ENCODE data around the gene CRIM1.

Gene CRIM1

DNA sequence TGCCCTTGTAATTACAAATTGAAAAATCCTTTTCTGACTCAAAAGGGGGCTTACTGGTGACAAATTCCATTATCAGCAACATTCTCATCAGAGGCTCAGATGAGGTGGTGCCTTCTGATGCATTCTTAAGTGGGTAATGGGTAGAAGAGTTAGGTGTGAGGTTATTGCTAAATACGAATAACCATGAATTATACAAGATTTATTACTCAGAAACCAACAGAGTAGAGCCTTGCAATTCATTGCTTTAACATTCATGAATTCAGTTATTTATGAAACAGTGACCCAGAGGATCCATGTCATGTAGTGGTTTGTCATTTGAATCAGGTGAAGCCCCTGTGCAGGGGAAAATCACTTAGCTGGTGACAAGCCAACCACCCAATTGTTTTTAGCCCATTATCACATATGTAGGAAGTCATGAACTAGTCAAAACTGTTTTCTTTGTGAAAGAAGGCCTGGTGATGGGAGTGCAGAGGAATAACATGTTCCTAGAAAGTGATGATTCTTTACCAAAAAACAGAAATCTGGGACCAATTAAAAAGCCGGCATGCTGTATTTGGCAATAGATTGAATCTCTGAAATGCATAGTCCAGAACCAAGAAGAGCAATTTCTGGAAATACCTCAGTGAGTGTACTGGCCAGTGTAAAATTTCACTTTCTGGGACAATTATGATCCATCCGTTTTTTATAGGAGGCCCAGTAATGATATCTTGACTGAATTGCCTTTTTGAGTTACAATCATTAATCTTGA is 70.2 kb downstream of the CRIM1 start:
- no peak overlapping the region for H3K4me3 ChIP-seq (ENCODE audit: low read depth in 1 of 2, low read length in 1 of 2)
- H3K27ac ChIP-seq = no peak overlapping the region
- no peaks in the 10 kb centered on the region for H3K9me3 ChIP-seq
- no peaks in the 10 kb centered on the region for H3K4me1 ChIP-seq (ENCODE audit: control insufficient read depth in 1 of 2, insufficient read depth in 1 of 2, low read depth in 1 of 2, low read length in 1 of 2)
- no peaks in the 10 kb centered on the region for H3K27me3 ChIP-seq
- TF ChIP-seq, protein P1, sequence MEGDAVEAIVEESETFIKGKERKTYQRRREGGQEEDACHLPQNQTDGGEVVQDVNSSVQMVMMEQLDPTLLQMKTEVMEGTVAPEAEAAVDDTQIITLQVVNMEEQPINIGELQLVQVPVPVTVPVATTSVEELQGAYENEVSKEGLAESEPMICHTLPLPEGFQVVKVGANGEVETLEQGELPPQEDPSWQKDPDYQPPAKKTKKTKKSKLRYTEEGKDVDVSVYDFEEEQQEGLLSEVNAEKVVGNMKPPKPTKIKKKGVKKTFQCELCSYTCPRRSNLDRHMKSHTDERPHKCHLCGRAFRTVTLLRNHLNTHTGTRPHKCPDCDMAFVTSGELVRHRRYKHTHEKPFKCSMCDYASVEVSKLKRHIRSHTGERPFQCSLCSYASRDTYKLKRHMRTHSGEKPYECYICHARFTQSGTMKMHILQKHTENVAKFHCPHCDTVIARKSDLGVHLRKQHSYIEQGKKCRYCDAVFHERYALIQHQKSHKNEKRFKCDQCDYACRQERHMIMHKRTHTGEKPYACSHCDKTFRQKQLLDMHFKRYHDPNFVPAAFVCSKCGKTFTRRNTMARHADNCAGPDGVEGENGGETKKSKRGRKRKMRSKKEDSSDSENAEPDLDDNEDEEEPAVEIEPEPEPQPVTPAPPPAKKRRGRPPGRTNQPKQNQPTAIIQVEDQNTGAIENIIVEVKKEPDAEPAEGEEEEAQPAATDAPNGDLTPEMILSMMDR (IDR thresholded peaks at IDR 0.05) = no peak
- no peaks in the 10 kb centered on the region for H3K36me3 ChIP-seq

DNA sequence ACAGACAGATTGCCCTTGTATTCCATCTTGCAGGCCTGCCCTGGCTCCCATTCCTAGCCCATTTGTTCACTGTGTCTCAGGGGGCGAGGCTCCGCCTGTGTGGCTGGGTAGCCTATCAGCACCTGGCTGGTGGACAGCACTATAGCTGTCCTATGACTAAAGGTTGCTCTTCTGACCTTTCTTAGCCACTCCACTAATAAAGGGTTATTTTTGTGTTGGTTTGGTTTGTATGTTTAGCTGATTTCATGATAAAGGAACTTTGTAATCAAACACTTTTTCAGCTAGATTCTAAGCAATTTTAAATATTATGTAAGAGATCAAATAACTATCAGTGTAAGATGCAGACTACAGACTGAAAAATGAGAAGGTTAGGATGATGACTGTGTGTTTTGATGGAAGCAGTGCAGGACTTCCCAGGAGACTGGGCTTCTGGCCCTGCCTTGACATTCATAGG is 72.2 kb downstream of the CRIM1 start:
- no peaks in the 10 kb centered on the region for H3K9me3 ChIP-seq
- H3K36me3 ChIP-seq = no peaks in the 10 kb centered on the region
- no peak overlapping the region for H3K4me3 ChIP-seq (ENCODE audit: low read depth in 1 of 2, low read length in 1 of 2)
- no peaks in the 10 kb centered on the region for H3K4me1 ChIP-seq (ENCODE audit: control insufficient read depth in 1 of 2, insufficient read depth in 1 of 2, low read depth in 1 of 2, low read length in 1 of 2)
- TF ChIP-seq, protein P1 (IDR thresholded peaks at IDR 0.05) = no peak
- no peak overlapping the region for H3K27ac ChIP-seq
- H3K27me3 ChIP-seq = no peaks in the 10 kb centered on the region

DNA sequence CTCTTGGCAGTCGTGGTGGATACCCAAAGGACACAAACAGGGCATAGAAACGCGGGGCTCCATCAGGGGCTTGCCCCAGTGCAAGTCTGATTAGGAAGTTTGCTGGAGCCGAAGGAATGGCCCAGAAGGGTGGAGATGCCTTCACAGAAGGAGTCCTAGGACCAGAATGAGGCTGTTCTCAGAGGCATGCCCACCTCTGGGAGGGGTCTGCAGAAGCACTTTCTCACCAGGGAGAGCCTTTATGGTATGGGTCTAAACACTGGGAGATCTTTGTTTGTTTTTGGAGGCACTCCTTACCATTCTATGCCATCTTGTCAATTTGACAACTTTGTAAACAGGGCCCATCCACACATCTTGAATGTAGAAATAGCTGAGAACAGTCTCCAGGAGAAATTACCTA is 75.0 kb downstream of the CRIM1 start:
- no peaks in the 10 kb centered on the region for H3K4me1 ChIP-seq (ENCODE audit: control insufficient read depth in 1 of 2, insufficient read depth in 1 of 2, low read depth in 1 of 2, low read length in 1 of 2)
- no peaks in the 10 kb centered on the region for H3K27me3 ChIP-seq
- no peak overlapping the region for H3K27ac ChIP-seq
- no peak overlapping the region for H3K4me3 ChIP-seq (ENCODE audit: low read depth in 1 of 2, low read length in 1 of 2)
- H3K9me3 ChIP-seq = no peaks in the 10 kb centered on the region
- no peaks in the 10 kb centered on the region for H3K36me3 ChIP-seq
- TF ChIP-seq, protein P1 (IDR thresholded peaks at IDR 0.05) = no peak

DNA sequence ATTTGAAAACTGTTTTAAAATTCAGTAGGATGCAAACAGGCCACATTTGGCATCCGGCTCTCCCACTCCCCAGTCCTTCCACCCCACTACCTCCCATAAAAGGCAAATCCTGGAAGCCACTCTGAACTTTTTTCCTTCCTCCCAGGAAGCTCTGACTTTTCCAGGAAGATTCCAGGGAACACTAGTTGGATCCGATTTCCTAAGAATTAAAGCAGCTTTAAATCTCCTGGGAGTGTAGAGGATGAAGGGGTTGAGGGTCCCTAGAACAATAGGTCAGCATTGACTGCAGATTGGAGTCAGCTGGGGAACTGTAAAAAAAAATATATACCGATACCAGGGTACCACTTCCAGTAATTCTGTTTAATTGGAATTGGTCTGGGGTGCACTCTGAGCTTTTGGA is 76.9 kb downstream of the CRIM1 start:
- Histone ChIP-seq H3K27me3 (no peaks in the 10 kb centered on the region), H3K4me3 (ENCODE audit: low read depth in 1 of 2, low read length in 1 of 2) (no peak overlapping the region), H3K4me1 (ENCODE audit: control insufficient read depth in 1 of 2, insufficient read depth in 1 of 2, low read depth in 1 of 2, low read length in 1 of 2) (no peaks in the 10 kb centered on the region), H3K36me3 (no peaks in the 10 kb centered on the region), H3K27ac (no peak overlapping the region), H3K9me3 (no peaks in the 10 kb centered on the region)
- TF ChIP-seq, protein P1 (IDR thresholded peaks at IDR 0.05) = no peak

DNA sequence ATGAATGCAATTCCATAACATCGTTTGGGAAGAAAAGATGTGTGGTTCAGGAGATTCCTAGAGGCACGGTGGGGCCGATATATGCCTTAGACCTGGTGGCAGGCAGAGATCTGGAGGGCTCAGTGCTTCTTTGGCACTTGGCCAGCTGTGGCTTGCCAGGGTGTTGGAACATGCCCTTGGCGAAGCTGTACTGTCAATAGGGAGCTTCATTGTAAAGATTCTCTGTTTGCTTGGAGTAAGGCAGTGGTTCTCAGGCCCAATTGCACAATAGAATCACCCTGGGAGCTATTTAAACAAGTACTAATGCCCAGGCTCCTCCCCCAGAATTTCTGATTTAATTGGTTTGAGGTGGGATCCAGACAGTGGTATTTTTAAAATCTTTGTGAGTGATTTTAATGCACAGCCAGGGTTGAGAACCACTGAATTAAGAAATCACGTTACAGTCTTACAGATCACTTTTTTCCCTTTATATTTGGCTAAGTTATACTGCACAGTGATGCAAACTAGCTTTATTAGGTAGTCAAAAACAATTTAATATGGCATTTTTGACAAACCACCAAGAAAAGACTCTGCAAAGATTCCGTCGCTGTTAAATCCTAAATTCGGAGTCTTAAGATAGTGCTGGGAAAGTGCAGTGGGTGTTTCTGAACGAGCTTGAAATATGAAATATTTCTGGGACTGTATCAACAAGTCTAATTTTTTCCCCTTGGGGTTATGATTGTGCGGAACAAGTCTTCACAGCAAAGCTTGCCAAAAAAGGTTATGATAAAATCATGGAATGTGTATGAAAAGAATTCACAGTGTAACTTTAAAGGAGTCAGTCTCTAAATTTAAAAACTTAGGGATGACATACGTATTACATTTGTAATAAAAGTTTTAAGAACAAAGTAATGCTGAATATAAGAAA is 78.0 kb downstream of the CRIM1 start:
- TF ChIP-seq, protein P1 (IDR thresholded peaks at IDR 0.05) = no peak
- no peak overlapping the region for H3K4me3 ChIP-seq (ENCODE audit: low read depth in 1 of 2, low read length in 1 of 2)
- H3K36me3 ChIP-seq = no peaks in the 10 kb centered on the region
- no peaks in the 10 kb centered on the region for H3K9me3 ChIP-seq
- no peak overlapping the region for H3K27ac ChIP-seq
- no peaks in the 10 kb centered on the region for H3K4me1 ChIP-seq (ENCODE audit: control insufficient read depth in 1 of 2, insufficient read depth in 1 of 2, low read depth in 1 of 2, low read length in 1 of 2)
- H3K27me3 ChIP-seq = no peaks in the 10 kb centered on the region

Data from neutrophil (primary cell).